Lung microvascular endothelial cell (primary cell): ENCODE data around the gene BIN2. TPM values are rescaled to one million over a fixed set of nuclear protein-coding genes. Genes with fewer than 3 reads are reported as not detected.
"Not testable (repeated sequence)": the region's sequence is repeated elsewhere in the genome, so short reads cannot be mapped to it uniquely, and the experiment has no call there.

Experiments used
- DNase-seq, 2 donors: peaks; one replicate each; pipeline versions ENCODE4 v3.0.0 to v3.0.0-alpha.2; 2010; ENCODE audit warnings: low read depth in 2 of 2
- total RNA-seq: library from RNA; depleted of rRNA; stranded (reverse); fragments of >200 nt; gene quantifications from 2 replicates; pipeline ENCODE4 v1.2.1, GENCODE V29; 2014

The BIN2 gene
- total RNA-seq, 1 donor from 2014 or later, result not detected

- no peak for DNase-seq
These were observed 22.6 kb upstream of the BIN2 start, which contains the start of gene CELA1 for GRCh38 chr12:51346581-51346980. Gene CELA1, minus strand, starts transcription at chr12:51346679. Its CDS starts 41 bp downstream, at chr12:51346638.

GRCh38 chr12:51345681-51346080 is 21.7 kb upstream of the BIN2 start:
- DNase-seq, result peak in 1 of 2 donors; percentile 40

- DNase-seq, result no peak
These were observed 19.2 kb upstream of the BIN2 start for GRCh38 chr12:51343201-51343600.

GRCh38 chr12:51342416-51342815 is 18.4 kb upstream of the BIN2 start:
- no peak for DNase-seq

GRCh38 chr12:51341251-51342007 is 17.5 kb upstream of the BIN2 start:
- DNase-seq, result peak; percentile 74 to 76

- no peak for DNase-seq
These were observed 15.8 kb upstream of the BIN2 start for GRCh38 chr12:51339750-51340149.

GRCh38 chr12:51337336-51337735 is 13.4 kb upstream of the BIN2 start:
- not testable (repeated sequence) for DNase-seq

GRCh38 chr12:51335931-51336330 is 12.0 kb upstream of the BIN2 start:
- no peak for DNase-seq

GRCh38 chr12:51334764-51335163 is 10.8 kb upstream of the BIN2 start:
- peak in 1 of 2 donors; percentile 41 for DNase-seq

- DNase-seq, result no peak
These were observed 9.6 kb upstream of the BIN2 start for GRCh38 chr12:51333536-51333935.

GRCh38 chr12:51330186-51330585 is 6.2 kb upstream of the BIN2 start:
- DNase-seq, result no peak

GRCh38 chr12:51329742-51330141 is 5.8 kb upstream of the BIN2 start:
- no peak for DNase-seq

GRCh38 chr12:51328587-51328986 is 4.6 kb upstream of the BIN2 start:
- DNase-seq, result no peak

GRCh38 chr12:51326698-51327439 is 2.9 kb upstream of the BIN2 start:
- DNase-seq, result peak in 1 of 2 donors; percentile 45

- DNase-seq, result no peak
These were observed 979 bp upstream of the BIN2 start for GRCh38 chr12:51324953-51325352.

GRCh38 chr12:51323317-51323960 is 535 bp downstream of the BIN2 start:
- no peak for DNase-seq

- no peak for DNase-seq
These were observed 1.5 kb downstream of the BIN2 start for GRCh38 chr12:51322452-51322851.

- DNase-seq, result no peak
These were observed 2.1 kb downstream of the BIN2 start for GRCh38 chr12:51321882-51322281.

GRCh38 chr12:51320695-51321320 is 3.2 kb downstream of the BIN2 start:
- DNase-seq, result no peak

- no peak for DNase-seq
These were observed 3.7 kb downstream of the BIN2 start for GRCh38 chr12:51320311-51320694.

- no peak for DNase-seq
These were observed 5.0 kb downstream of the BIN2 start for GRCh38 chr12:51318846-51319599.
